AG08395 (cell line): Measurements from ENCODE around the gene INAFM2.
A peak's percentile ranks its signal among the peaks of the same experiment; 100 is the strongest.

Experiments
- DNase-seq: peaks from one replicate; pipeline ENCODE4 v3.0.0; 2012; ENCODE audit warnings: mixed read lengths, low spot score

INAFM2 gene

DNA sequence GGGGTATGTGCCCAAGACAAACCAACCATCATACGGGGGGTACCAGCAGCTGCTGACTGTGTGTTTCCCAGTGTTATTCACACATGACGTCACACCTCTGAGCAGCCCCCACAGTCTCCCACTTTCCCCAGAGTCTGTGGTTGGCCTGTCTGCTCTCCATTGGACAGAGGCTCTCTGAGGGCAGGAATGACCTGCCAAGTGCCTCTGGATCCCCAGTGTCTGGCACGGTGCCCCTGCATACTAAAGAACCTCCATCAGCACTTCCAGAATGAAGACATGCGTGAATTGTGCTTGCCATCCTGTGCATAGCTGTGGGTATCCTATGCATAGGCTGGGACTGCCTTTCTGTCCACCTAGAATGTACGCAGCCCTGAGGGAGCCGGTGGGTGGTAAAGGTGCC lies 20.7 kb downstream of the INAFM2 start:
- no peak for DNase-seq

DNA sequence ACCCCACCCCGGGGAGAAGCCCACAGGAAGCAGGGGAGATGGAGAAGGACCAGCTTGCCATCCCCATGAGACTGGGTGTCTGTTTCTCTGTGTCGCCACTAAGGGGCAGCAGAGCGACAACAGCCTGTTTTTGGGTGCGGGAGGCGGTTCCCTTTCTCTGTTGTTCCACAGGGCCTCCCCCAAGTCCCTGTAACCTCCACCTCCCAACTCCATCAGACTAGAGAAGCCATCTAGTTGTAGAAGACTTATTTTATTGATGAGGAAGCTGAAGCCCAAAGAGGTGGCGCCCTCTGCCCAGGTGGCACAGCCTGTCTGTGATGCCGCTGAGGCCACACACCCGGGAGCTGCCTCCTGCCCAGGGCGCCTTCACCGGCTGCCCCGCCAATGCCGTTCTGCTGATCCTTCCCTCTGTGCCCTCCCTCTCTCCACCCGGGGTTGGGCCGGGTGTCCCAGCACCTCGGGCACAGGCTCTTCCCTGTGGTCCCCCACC lies 21.2 kb downstream of the INAFM2 start:
- peak; percentile 78 for DNase-seq

GRCh38 chr15:40345225-40345866 lies 21.9 kb downstream of the INAFM2 start:
- DNase-seq = no peak

DNA sequence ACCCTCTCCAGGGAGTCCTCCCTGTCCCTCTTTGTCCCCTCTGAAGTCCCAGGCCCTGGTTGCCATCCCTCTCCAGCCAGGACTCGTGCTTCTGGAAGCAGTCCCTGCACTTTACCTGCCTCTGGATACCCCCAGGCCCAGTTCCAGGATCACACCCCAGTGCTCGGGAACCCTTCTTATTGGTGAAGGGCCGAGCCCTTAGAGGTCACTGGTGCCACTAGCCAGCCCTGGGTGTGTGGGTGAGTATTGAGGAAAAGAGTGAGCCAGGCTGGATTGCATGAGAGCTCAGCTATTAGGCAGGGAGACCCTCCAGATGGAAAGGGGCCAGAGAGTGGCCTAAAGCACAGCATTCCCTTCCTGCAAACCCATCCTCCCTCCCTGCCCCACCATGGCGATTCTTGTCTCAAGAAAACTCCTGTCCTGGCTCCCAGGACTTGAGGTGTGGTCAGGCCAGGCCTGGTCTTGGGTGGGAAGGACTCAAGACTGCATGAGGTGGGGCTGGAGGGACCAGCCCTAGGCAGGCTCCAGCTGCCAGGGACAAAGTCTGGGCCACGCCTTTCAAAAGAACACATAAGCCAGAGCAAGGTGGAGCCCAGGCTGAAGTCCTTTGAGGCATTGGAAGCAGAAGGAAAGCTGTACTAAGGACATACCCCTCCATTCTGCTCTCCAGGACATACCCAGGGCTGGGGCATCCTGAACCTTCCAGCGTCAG lies 22.5 kb downstream of the INAFM2 start:
- DNase-seq = no peak

- DNase-seq = no peak
Measured at GRCh38 chr15:40346579-40347558, 23.4 kb downstream of the INAFM2 start.

DNA sequence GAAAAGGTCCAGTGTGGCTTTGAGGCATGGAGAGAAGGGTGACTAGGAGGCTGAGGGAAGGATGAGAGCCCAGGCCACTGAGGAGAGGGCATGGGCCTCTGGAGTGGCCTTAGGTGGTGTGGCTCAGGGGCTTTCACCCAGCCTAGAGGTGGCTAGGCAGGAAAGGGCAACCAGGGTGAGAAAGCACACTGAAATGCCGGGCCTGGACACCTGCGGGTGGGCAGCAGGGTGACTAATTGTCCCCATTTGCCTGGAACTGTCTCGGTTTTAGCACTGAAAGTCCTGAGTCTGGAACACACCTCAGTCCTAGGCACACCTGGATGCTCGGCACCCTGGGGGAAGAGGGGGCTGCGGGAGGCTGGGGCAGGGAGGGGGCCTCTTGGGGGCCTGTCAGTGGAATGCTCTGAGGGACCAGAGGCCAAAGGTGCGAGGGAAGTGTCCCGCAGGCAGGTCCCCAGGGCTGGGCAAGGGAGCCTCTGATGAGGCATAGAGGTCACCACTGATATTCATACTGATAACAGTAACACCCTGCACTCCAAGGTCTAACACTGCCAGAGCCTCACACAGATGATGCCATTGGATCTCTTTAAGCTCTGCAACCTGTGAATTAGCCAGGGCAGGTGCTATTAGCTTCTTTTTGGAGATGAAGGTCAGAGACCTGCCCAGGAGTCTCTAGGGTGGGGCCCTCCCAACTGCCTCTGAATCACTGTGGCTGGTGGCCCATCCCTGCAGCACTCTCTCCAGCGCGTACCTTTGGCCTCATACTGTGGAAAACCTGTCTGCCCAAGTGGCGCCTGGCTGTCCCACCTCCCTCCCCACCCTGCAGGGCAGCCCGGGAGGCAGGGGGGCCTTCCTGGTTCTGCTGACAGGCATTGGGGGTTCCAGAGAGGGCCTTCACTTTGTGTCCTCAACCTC lies 24.3 kb downstream of the INAFM2 start:
- DNase-seq = no peak

DNA sequence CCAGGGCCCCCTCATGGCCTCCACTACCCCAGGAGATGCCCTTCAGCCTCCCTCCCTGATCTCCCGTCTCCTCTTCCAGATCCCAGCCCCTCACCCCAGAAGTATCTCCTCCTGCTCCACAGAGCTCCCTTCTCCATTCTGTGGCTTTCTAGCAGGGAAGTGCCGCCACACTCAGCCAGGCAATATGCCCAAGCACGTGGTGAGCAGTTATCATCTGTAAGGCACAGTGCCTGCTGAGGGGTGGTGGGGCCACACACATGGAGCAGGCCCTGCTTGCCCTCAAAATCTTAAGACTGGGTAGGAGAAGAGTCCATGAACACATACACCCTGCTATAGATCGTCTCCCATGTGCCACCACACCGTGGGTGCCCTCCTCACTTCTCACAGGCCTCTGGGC lies 25.0 kb downstream of the INAFM2 start:
- DNase-seq = no peak

DNA sequence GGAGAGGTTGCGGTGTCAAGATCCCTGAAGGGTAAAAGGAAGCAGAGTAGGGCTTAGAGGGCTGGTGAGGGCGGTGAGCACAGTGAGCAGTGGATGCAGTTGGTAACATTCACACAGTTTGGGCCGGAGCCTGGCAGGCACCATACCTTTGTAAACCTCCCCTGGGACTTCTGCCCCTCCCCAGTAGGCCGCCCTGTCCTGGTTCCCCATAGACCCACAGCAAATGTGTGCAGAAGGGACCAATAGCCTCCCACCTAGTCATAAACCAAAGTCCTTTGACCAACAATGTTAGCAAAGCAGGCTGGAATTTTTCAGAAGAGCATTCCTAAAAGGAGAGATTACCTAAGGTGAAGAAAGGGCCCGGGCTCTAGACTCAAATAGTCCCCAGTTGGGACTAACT lies 25.7 kb downstream of the INAFM2 start:
- no peak for DNase-seq

DNA sequence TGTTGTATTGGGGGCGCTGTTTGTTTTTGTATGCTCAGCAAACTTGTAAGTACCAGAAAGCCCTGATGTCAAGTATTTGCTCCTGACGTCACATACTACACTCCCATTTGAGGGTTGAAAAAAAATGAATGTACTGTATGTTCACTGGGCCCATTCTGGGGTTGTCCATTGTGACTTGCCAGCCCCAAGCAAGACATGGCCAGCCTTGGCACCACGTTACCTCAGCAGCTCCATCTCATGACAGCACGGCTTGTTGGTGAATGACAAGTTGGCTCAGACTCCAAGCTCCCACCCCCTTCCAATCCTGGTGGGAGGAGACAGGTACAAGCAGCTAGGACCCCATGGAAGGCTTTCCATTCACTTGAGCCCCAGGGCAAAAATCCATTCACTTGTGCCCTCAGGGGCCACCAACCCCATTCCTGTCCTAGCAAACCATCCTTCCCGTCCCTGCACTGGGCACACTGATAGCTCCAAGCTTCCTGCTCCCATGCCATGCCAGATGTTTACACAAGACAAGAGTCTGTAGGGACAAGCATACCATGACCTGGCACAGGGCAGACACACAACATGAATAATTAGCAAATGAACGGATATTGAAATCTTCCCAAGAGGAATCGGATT lies 28.9 kb downstream of the INAFM2 start:
- no peak for DNase-seq

DNA sequence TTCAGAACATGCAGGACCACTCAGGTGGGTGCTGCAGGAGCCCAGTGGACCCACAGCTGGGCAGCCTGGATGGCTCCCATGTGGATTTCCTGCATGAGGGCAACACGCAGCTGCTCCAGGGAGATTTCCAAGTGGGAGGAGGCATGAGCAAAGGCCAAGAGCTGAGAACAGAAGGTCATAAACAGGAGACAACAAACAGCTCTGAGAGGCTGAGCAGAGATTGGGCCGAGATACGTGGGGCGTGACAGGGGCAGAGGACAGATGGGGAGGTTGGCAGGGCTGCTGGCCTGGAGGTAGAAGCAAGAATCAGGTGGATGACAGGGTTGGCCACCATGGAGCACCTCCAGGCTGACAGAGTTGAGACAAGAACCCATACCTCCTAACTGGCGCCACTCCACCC lies 30.2 kb downstream of the INAFM2 start:
- no peak for DNase-seq

DNA sequence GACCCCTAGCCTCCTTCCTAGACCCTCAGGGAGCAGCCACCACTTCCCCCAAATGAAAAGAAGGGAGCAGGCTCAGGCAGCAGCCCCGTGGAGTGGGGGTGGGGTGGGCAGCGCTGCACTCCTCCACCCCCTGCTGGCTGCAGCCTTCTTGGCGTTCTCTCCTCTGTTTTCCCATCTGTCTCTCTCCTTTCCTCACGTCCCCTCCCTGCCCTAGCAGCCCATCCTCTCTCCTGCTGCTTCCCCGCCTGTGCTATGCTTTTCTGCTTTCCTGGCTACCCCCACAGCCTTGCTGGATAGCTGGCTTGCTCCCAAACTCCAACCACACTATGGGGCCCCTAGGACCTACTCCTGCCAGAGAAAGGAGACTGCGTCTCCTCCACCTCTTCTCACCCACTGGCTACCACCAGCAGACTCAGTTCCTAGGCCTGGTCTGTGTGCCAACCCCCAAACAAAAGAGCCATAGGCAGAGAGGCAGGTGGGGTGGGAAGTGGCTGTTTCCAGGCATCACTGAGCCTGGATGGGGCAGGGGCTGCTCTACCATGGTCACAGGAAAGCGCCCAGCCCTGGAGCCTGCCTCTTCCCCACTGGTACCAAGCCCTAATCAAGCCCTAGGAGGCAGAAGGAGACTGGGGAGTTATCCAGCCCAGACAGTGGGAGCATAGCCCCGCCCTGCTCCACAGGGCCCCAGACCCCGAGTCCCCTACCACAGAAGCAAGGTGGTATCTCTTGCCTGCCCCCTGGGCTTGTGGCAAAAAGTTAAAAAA lies 31.1 kb downstream of the INAFM2 start:
- peak; percentile 51 for DNase-seq

- DNase-seq = no peak
Measured at GRCh38 chr15:40355976-40356585, 32.6 kb downstream of the INAFM2 start.

GRCh38 chr15:40357246-40357645 lies 33.8 kb downstream of the INAFM2 start:
- DNase-seq = no peak

GRCh38 chr15:40357723-40358470 lies 34.4 kb downstream of the INAFM2 start, which contains the start of gene DISP2:
Gene DISP2 (plus strand): TSS chr15:40358219. CDS start chr15:40358322, 103 bp downstream.
- DNase-seq = peak; percentile 99

GRCh38 chr15:40358471-40359353 lies 35.2 kb downstream of the INAFM2 start:
- no peak for DNase-seq

DNA sequence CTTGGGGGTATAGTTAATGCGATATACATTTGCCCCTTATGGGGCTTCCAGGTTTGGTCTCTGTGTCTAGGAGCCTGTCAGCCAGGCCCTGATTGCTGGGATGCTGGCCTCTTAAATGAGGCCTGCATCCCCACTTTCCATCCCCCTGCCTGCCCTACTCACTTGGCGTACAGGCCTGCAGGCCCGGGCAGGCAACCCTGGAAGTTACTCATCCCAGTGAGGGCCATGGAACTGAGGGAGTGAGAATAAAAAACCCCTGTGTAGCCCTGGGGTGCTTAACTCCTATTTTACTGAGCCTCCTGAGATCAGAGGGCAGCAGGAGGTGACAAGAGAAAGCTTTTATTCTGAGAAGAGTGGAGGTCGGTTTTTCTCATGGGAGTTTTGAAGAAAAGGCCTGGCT lies 36.5 kb downstream of the INAFM2 start:
- DNase-seq = no peak

- no peak for DNase-seq
Measured at GRCh38 chr15:40361640-40362039, 38.1 kb downstream of the INAFM2 start.

DNA sequence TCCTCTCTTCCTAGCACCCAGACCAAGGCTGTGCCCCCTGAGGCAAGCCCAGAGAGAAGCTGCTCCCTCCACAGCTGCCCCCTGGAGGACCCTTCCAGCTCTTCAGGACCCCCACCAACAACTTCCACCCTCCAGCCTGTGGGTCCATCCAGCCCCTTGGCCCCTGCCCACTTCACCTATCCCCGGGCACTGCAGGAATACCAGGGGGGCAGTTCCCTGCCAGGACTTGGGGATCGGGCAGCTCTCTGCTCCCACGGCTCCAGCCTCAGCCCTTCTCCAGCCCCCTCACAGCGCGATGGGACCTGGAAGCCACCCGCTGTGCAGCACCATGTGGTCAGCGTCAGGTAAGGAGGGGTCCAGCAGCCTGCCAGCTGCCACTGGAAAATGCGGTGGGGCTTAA lies 40.1 kb downstream of the INAFM2 start:
- DNase-seq = no peak
